Measurements from ENCODE around the gene HDGFL1.

The HDGFL1 gene

GRCh38 chr6:22590423-22590822 lies 21.1 kb downstream of the HDGFL1 start:
- no peak for DNase-seq (ENCODE audit: low read depth)

- DNase-seq (ENCODE audit: low read depth): no peak
Measured at GRCh38 chr6:22593895-22594294, 24.5 kb downstream of the HDGFL1 start.

GRCh38 chr6:22596011-22596410 lies 26.6 kb downstream of the HDGFL1 start:
- no peak for DNase-seq (ENCODE audit: low read depth)

DNA sequence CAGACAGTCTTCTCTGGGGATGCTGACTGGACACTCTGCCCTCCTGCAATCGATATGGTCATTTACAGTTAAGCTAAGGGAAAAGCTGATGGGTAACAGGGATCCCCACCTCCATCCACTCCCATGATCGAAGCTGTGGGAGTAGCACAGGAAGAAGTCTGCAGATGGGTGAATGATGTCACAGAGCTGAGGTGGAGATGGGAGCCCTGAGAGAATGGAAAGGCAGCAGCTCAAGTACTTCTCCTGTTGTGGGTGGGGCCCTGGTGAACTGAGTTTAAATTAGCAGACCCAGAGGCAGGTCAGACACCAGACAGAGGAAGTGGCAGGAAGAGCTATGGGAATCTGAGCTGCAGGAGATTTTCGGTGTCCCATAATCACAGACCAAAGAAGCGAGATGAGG lies 29.0 kb downstream of the HDGFL1 start:
- no peak for DNase-seq (ENCODE audit: low read depth)

- no peak for DNase-seq (ENCODE audit: low read depth)
Measured at GRCh38 chr6:22600059-22600458, 30.7 kb downstream of the HDGFL1 start.

- no peak for DNase-seq (ENCODE audit: low read depth)
Measured at GRCh38 chr6:22601984-22602383, 32.6 kb downstream of the HDGFL1 start.

GRCh38 chr6:22605736-22606135 lies 36.4 kb downstream of the HDGFL1 start:
- no peak for DNase-seq (ENCODE audit: low read depth)

DNA sequence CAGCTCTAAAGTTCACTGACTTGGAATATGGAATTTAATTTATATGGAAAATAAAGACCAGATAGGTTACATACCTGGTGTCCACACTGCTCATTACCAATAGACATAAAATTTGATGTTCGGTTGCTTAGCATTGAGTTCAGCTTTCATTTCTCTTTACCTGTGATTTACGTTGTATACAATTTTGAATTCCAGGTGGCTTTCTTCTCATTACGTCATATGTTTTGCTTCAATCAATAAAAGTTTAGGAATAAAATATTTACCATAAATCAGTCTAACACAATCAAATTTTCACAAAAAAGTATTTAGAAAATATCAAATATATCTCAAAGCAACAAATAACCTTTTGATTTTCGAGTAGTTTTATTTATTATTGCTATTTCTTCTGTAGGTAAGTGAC lies 40.8 kb downstream of the HDGFL1 start:
- DNase-seq (ENCODE audit: low read depth): no peak

DNA sequence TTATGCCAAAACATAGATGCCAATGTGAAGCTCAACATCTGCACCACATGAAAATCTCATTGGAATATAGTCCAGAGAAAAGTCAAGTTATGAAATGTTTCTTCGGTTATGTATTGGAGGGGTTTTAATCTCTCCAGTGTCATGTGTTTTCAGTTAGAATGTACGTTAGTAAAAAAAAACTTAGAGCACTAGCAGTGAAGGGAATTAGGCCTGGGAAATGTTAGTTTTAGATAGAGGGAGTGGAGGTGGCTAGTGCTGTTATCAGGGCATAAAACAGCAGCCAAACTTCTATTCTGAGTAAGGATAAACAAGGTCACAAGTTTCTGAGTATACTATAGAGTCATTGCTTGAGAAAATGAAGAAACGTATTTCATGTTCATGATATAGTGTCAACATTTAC lies 42.9 kb downstream of the HDGFL1 start:
- DNase-seq (ENCODE audit: low read depth): peak; percentile 23

- no peak for DNase-seq (ENCODE audit: low read depth)
Measured at GRCh38 chr6:22613051-22613450, 43.7 kb downstream of the HDGFL1 start.

- peak; percentile 90 for DNase-seq (ENCODE audit: low read depth)
Measured at GRCh38 chr6:22613695-22614094, 44.3 kb downstream of the HDGFL1 start.

GRCh38 chr6:22614547-22614946 lies 45.2 kb downstream of the HDGFL1 start:
- peak; percentile 53 for DNase-seq (ENCODE audit: low read depth)

DNA sequence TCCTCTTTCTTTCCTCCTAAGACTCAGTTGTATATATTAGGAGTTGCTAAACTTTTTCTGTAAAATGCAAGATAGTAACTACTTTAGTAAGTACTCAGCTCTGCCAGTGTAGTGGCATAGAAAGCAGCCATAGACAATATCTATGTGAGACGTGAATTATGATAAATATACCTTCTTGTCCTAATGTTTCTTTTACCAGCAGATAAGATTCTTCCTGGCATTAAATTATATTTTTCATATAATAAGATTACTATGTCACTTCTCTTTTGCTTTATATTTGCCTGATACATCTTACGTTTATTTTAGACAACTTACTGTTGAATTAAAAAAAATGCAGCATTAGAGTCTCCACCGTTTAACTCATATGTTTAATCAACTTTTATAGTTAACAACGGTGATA lies 51.7 kb downstream of the HDGFL1 start:
- no peak for DNase-seq (ENCODE audit: low read depth)

Data from fibroblast of gingiva (primary cell).